Ovary (tissue), 9 donors: ENCODE results near the gene SHC1. TPM values are rescaled to one million over a fixed set of nuclear protein-coding genes. Genes with fewer than 3 reads are reported as not detected.
A peak's percentile ranks its signal among the peaks of the same experiment; 100 is the strongest.

Experiments used
- DNase-seq, 5 donors: peaks; one replicate each; pipeline ENCODE4 v3.0.0-alpha.2; 2019 to 2020
- H3K27ac ChIP-seq, 2 donors: fragments of 200-600 bp; one replicate each; pipeline versions ENCODE4 v1.5.1 to v1.8.0; 2019 to 2022
- H3K27me3 ChIP-seq: fragments of 200-600 bp; one replicate; pipeline ENCODE4 v1.8.0; 2022
- H3K36me3 ChIP-seq: fragments of 200-600 bp; sonication (generic); one replicate; pipeline ENCODE4 v1.5.1; 2019
- H3K4me1 ChIP-seq: one replicate; pipeline ENCODE4 v1.8.1; 2013; ENCODE audit warnings: mild to moderate bottlenecking, moderate library complexity; ENCODE audit not compliant: insufficient read depth
- H3K4me3 ChIP-seq: fragments of 200-600 bp; sonication (generic); one replicate; pipeline ENCODE4 v1.5.1; 2017
- H3K9me3 ChIP-seq, 2 donors: fragments of 200-600 bp in 1 of 2; sonication (generic) in 1 of 2; one replicate each; pipeline versions ENCODE4 v1.5.1 to v1.8.1; 2013 to 2019; ENCODE audit warnings: mild to moderate bottlenecking in 1 of 2, moderate library complexity in 1 of 2
- CTCF ChIP-seq, 3 donors: fragments of 450-650 bp in 2 of 3; fragments of 200-600 bp in 1 of 3; IDR thresholded peaks; one replicate each; pipeline versions ENCODE4 v1.5.1 to v1.8.0; 2016 to 2022; ENCODE audit warnings: antibody characterized with exemption in 3 of 3, mild to moderate bottlenecking in 1 of 3
- EP300 ChIP-seq: sonication (generic); formaldehyde crosslinking; IDR thresholded peaks from one replicate; pipeline ENCODE4 v1.6.1; 2017; ENCODE audit warnings: antibody characterized with exemption
- POLR2A ChIP-seq: fragments of 450-650 bp; IDR thresholded peaks from one replicate; pipeline ENCODE4 v1.6.1; 2017; ENCODE audit warnings: antibody characterized with exemption, mild to moderate bottlenecking, moderate library complexity
- WGBS, 3 donors: extraction: QIAGEN DNeasy Blood & Tissue Kit in 1 of 3; methylation state at CpG; one replicate each; pipeline versions ENCODE4 v1.1.5 to v1.1.7; 2013 to 2017; 5-methylcytosine and 5-hydroxymethylcytosine counted together
- intact Hi-C, 4 donors: fragments of 100-400 bp; cut with DNase I; formaldehyde crosslinking; loops; one replicate each; pipeline versions ENCODE4 v1.11.0 to v1.15.1; 2022 to 2023
- polyA plus RNA-seq, 2 donors: library from polyadenylated mRNA; stranded (reverse); fragments of 200-250 nt in 1 of 2; fragments of 350-450 nt in 1 of 2; fragmentation: Illumina TruSeq in 1 of 2; extraction: RNeasy Lipid Tissue Mini Kit (QIAGEN cat#74804) in 1 of 2; gene quantifications; one replicate each; pipeline ENCODE4 v1.2.3, GENCODE V29; 2013 to 2014
- total RNA-seq, 7 donors: library from RNA; depleted of rRNA in 2 of 7; stranded (reverse); fragments of >200 nt in 2 of 7; fragmentation: NEBNext Ultra II Directional in 3 of 7; extraction: Animal tissue kit (Norgen Biotek cat#: 25700) in 3 of 7; gene quantifications; one replicate each; pipeline versions ENCODE4 v1.1.0 to v1.2.4, GENCODE V29; 2016 to 2023
- donor health status: DM: no; HTN: no; CAD: no; lungs with moderate emphysema.
- donor health status: DM: no; HTN: no; CAD: no.
- donor health status: Bipolar disorder and iron deficiency.
- donor health status: DM: yes; HTN: yes; CAD: no.
- donor health status: DM: no; HTN: no; CAD: no.
- donor health status: DM: yes; HTN: yes; CAD: no.

Gene SHC1
- total and polyA plus RNA-seq, 9 donors, result 36.8 to 183 (median 80.0) TPM

DNA sequence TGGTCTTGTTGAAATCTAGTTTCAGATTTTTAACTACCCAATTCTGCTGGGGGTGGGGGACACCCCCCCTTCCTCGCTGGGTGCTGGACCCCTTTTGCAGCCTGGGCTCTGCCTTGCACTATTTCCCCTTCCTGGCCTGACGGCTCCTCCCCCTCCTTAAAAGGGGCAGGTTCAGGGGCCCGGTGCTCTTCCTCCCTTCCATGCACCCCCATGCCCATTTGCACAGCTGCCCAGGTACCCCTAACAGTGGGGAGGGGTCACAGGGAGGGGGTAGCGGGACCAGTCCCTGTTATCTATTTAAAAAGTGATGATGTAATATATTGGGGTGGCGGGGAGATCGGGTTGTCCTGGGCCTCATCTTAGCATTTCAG, 47.4 kb upstream of the SHC1 start:
- 54 to 58% (median 54%) methylated on average over 6 of the region's 6 CpGs for WGBS, 3 donors
- peak in 4 of 5 donors; percentile 35 to 56 (median 42) for DNase-seq
- peaks cover 6% of the 10 kb centered on the region for H3K4me1 ChIP-seq
- intact Hi-C loops, result loop anchor here in 1 of 4 donors (5.0 kb wide), 1 partner anchor 34 kb away; the partner anchor contains the start of gene ADAM15
- peak overlapping the region; percentile 79 to 81 for H3K27ac ChIP-seq
- H3K4me3 ChIP-seq, result peak overlapping the region; percentile 31
- H3K9me3 ChIP-seq, result no peaks in the 10 kb centered on the region
- TF ChIP-seq POLR2A (no peak), CTCF (IDR thresholded peaks at IDR 0.05) (no peak), EP300 (no peak)
- H3K27me3 ChIP-seq, result no peaks in the 10 kb centered on the region
- no peaks in the 10 kb centered on the region for H3K36me3 ChIP-seq

DNA sequence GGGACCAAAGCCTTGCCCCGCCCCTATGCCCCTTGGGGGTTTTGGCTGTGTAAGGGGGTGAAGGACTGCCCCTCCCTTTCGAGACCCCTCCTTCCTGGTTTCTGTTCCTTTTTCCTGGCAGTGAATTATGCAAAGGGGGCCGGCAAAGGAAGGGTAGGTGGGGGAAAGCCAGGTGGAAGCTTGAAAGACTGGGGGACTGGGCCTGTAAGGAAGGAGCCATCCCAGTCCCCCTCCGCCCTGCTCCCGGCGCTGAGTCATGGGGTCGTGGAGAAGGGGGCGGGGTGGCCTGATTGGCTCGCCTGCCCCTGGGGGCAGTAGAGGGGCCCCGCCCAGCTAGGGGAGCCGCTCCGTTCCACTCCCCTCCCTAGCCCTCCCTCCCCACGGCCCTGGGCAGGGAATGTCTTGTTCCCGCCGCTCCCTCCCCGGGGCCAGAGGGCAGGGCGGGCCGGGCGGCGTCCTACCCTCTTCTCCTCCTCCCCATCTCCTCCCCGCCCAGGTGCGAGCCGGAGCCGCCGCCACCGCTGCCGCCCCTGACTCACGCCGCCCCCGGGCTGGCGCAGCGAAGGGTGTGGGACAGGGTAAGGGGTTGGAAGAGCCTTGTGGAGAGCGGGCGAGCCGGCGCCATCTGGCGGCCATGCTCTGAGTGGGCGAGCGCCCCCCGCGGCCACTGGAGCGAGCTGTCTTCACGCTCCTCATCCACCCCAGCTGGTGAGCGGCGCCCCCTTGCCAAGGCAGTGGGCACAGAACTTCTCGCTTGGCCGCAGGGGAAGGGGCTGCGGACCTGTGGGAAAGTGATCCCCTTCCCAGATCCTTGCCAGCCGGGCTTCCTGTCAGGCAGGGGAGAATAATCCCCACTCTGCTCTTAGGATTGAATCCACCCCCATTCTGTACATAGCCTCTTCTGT, 46.7 kb upstream of the SHC1 start:
- peaks cover 6% of the 10 kb centered on the region for H3K4me1 ChIP-seq
- intact Hi-C loops, result loop anchor here in 1 of 4 donors (5.0 kb wide), 1 partner anchor 35 kb away; the partner anchor contains the start of gene ADAM15
- peak; percentile 89 to 97 (median 95) for DNase-seq
- TF ChIP-seq EP300 (peak; percentile 41), CTCF (IDR thresholded peaks at IDR 0.05) (peak; percentile 96 to 100 (median 99)), POLR2A (peak; percentile 62)
- H3K4me3 ChIP-seq, result peak overlapping the region; percentile 31
- WGBS, 3 donors, result 3 to 4% (median 4%) methylated on average over 38 to 49 of the region's 49 CpGs
- no peaks in the 10 kb centered on the region for H3K9me3 ChIP-seq
- peak overlapping the region; percentile 79 to 81 for H3K27ac ChIP-seq
- no peaks in the 10 kb centered on the region for H3K36me3 ChIP-seq
- no peaks in the 10 kb centered on the region for H3K27me3 ChIP-seq

DNA sequence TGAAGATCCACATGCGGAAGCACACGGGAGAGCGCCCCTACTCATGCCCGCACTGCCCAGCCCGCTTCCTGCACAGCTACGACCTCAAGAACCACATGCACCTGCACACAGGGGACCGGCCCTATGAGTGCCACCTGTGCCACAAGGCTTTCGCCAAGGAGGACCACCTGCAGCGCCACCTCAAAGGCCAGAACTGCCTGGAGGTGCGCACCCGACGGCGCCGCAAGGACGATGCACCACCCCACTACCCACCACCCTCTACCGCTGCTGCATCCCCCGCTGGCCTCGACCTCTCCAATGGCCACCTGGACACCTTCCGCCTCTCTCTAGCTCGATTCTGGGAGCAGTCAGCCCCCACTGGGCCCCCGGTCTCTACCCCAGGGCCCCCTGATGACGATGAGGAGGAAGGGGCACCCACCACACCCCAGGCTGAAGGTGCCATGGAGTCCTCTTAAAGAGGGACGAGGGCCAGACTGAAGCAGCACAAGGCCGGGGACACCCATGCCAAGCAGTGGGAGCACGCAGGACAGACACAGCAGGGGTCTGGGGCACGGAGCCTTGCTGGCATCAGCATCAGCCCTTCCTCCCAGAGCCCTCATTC, 45.8 kb upstream of the SHC1 start:
- peak in 4 of 5 donors; percentile 32 to 52 (median 44) for DNase-seq
- 84 to 91% (median 90%) methylated on average over 21 to 26 of the region's 26 CpGs for WGBS, 3 donors
- H3K36me3 ChIP-seq, result no peaks in the 10 kb centered on the region
- H3K4me1 ChIP-seq, result peaks cover 13% of the 10 kb centered on the region
- TF ChIP-seq POLR2A, result no peak
- no peak for TF ChIP-seq EP300
- TF ChIP-seq CTCF (IDR thresholded peaks at IDR 0.05), result no peak
- intact Hi-C loops, result loop anchor here in 1 of 4 donors (5.0 kb wide), 1 partner anchor 36 kb away; the partner anchor contains the start of gene ADAM15
- no peaks in the 10 kb centered on the region for H3K27me3 ChIP-seq
- no peaks in the 10 kb centered on the region for H3K9me3 ChIP-seq
- no peak overlapping the region for H3K4me3 ChIP-seq
- peak overlapping the region; percentile 79 to 81 for H3K27ac ChIP-seq

GRCh38 chr1:155015527-155016230, 45.1 kb upstream of the SHC1 start:
- H3K9me3 ChIP-seq, result no peaks in the 10 kb centered on the region
- no peak overlapping the region for H3K27ac ChIP-seq
- no peaks in the 10 kb centered on the region for H3K27me3 ChIP-seq
- TF ChIP-seq CTCF (IDR thresholded peaks at IDR 0.05) (no peak), POLR2A (no peak), EP300 (no peak)
- intact Hi-C loops, result loop anchor here in 1 of 4 donors (5.0 kb wide), 1 partner anchor 37 kb away; the partner anchor contains the start of gene ADAM15
- peak in 2 of 5 donors; percentile 31 to 39 for DNase-seq
- peaks cover 16% of the 10 kb centered on the region for H3K4me1 ChIP-seq
- WGBS, 3 donors, result 85 to 86% (median 86%) methylated on average over 16 of the region's 16 CpGs
- H3K4me3 ChIP-seq, result no peak overlapping the region
- H3K36me3 ChIP-seq, result no peaks in the 10 kb centered on the region
